CD4-positive, alpha-beta T cell treated with Interleukin-4 for 1 hour (primary cell): ENCODE results near the gene GNB1L.
"Not testable (repeated sequence)": the region's sequence is repeated elsewhere in the genome, so short reads cannot be mapped to it uniquely, and the experiment has no call there.

ENCODE experiments used
- DNase-seq, 2 donors: peaks; one replicate each; pipeline ENCODE4 v3.0.0-alpha.2; 2020 to 2022

GNB1L gene

DNA sequence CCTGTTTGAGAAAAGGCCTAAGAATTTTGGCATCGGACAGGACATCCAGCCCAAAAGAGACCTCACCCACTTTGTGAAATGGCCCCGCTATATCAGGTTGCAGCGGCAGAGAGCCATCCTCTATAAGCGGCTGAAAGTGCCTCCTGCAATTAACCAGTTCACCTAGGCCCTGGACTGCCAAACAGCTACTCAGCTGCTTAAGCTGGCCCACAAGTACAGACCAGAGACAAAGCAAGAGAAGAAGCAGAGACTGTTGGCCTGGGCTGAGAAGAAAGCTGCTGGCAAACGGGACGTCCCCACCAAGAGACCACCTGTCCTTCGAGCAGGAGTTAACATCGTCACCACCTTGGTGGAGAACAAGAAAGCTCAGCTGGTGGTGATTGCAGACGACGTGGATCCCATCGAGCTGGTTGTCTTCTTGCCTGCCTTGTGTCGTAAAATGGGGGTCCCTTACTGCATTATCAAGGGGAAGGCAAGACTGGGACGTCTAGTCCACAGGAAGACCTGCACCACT lies 62.2 kb downstream of the GNB1L start:
- not testable (repeated sequence) for DNase-seq

GRCh38 chr22:19791894-19792293 lies 62.8 kb downstream of the GNB1L start:
- DNase-seq: no peak

- DNase-seq: no peak
These were observed 63.4 kb downstream of the GNB1L start for GRCh38 chr22:19791243-19791642.

- DNase-seq: no peak
These were observed 64.8 kb downstream of the GNB1L start for GRCh38 chr22:19789828-19790227.

DNA sequence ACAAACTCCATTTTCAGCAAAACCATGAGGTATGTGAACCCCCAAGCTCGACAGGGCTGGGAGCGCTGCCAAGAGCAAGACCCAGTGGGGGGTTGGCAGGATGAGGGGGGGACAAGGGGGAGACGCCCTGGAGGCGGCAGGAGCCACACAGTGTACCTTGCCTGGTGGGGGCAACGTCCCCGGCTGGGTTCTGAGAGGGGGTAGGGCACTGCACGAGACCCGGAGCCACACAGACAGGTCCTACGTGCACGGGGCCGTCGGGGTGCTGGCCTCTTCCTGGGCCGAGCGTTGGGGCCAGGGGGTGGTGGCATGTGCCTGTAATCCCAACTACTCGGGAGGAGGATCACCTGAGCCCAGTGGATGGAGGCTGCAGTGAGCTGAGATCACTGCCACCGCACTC lies 65.3 kb downstream of the GNB1L start:
- no peak for DNase-seq

DNA sequence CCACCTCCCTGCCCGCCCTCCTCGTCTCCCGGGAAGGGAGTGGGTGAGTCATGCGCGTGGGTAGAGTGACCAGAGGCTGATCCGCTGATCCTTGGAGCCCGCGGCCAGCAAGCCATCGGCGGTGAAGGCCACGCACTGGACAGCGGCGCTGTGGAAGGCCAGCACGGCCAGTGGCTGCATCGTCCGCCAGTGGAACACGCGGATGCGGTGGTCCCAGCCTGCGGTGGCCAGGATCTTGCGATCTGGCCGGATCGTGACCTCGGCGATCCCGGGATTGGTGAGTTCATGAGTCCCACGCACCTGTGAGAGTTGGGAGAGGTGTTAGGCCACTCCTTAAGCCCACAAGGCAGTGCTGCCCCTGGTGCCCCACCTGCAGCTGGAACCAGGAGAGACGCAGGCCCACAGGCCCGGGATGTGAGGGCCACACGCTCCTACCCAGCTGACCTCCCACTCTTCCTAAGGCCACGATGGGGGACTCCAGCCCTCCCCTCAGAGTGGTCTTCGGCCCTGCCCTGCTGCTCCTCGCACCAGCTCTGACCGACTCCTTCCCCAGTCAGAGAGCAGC lies 65.9 kb downstream of the GNB1L start:
- DNase-seq: no peak

GRCh38 chr22:19787849-19788141 lies 66.9 kb downstream of the GNB1L start:
- DNase-seq: no peak

- DNase-seq: no peak
These were observed 67.5 kb downstream of the GNB1L start for GRCh38 chr22:19786959-19787848.

DNA sequence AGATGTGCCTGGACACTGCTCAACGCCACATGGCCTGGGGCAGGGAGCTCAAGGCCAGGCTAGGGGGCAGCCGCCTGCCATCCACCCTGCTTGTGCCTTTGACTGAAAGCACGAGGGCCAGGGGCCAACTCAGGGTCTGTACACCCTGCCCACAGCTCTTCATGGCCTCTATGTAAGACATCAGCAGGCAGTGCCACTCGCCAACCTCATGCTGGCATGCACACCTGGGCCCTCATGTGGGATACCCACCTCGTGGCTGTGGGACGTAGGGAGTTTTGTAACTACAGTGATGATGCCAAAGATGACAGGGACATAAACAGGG lies 68.4 kb downstream of the GNB1L start:
- no peak for DNase-seq

DNA sequence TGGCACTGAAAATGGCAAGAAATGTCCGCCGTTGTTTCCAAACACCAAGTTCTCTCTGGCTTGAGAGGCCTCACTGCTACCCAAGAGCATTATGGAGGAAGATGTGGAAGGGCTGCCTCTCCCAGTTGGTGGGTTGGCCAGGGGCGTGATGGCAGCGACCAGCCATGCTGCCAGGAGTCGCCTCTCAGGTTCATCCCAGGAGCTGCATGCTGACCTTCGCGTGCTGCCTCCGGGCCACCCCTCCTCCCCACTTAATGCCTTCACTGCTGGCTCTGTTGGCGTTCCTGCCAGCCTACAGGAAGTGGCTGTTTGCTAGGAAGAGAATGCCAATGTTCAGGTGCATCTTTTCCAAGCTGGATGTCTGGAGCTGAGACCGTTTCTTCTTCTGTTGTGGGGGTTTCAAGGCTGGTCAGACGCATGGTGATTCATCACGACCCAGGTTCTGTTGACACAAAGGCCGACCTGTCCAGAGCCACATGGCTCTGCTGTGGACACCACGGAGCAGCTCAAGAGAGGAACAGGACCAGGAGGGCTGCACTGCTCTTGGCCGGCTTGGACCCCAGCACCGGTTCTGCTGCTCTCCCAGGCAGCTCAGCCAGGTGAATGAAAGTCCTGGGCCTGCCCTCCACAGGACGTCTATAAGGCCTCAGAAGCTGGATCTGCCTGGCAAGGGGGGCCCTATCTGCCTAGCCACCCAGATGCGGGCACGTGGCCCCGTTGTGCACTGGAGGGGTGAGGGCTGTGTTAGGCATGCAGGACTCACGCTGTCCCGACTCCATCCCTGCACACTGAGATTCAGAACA lies 69.0 kb downstream of the GNB1L start:
- no peak for DNase-seq

- DNase-seq: no peak
These were observed 70.1 kb downstream of the GNB1L start for GRCh38 chr22:19784384-19785175.

DNA sequence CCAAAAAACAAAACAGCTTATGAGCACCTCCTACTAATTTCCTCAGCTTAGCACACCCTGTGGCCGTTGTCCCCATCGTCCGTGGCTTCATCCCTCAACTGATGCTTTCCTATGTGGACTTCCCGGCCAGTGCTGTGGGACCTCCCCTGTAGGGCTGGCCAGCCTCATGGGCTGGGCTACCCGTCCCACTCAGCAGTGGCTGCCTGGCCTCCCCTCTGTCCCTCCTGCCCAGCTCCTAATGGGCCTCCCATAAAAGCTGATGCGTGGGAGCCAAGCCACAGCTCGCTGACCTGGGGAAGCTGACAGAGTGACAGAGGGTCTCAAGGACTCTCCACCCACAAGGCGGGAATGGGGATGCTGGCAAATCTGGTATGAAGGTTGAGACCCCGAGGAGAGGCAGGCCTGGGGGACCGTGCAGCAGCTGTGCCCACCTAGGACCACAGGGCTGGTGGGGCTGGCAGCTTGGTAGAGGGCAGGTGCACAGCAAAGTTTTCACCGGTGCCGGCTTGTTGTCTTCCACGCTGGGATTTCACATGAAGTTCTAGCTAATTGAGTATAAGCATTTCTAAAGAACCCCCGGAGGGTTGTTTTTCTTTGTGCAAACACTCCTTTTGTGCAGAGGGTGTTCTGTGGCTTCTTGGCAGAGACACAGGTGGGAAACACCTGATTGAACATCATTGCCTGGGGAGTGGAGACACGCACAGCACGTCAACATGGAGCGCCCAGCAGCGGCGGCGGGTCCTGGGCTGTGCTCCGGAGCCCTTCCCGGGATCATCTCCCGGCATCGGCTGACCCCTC lies 70.9 kb downstream of the GNB1L start:
- no peak for DNase-seq

- DNase-seq: no peak
These were observed 72.1 kb downstream of the GNB1L start for GRCh38 chr22:19782533-19782932.

DNA sequence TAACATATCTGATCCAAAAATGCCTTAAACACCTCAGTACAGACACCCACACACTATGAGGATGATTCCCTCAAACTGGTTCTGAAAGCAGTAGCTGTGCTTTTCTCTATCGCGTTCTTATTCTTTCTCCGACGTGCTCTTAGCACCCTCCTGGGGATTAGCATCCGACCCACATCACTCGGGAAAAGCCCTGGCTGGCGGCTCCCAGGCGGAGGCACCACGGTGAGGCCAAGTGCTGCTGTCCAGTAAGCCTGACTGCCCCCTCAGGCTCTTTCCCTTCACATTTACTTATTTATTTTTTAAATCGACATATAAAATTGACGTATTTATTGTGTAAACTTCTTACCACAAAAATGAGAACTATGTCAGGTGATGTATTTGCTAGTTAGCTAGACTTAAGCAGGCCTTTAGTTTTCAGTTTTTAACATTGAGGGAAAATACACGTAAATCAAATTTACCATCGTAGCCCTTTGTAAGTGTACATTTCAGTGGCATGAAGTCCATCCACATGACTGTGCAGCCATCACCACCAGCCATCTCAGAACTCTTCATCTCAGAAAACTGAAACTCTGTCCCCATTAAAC lies 74.9 kb downstream of the GNB1L start:
- DNase-seq: no peak

DNA sequence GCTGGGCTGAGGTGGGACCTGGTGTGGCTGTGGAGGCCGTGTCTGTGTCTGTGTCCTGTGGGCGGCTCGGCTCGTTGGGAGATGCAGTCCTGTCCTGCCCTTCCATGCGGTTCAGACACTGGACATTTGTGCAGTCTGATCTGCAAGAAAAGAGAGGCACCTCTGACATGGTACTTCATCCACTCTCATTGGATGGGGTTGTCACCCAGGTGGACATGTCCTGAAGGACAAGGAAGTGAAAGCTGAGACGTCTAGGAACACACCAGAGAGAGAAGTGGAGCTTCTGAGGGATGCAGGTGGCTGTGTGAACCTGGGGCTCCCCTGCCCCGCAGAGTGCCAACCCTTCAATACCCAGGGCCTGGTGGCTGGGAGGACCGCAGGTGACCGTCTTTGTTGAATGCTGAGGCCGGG lies 75.7 kb downstream of the GNB1L start:
- DNase-seq: no peak

GRCh38 chr22:19777192-19777591 lies 77.5 kb downstream of the GNB1L start:
- DNase-seq: not testable (repeated sequence)

DNA sequence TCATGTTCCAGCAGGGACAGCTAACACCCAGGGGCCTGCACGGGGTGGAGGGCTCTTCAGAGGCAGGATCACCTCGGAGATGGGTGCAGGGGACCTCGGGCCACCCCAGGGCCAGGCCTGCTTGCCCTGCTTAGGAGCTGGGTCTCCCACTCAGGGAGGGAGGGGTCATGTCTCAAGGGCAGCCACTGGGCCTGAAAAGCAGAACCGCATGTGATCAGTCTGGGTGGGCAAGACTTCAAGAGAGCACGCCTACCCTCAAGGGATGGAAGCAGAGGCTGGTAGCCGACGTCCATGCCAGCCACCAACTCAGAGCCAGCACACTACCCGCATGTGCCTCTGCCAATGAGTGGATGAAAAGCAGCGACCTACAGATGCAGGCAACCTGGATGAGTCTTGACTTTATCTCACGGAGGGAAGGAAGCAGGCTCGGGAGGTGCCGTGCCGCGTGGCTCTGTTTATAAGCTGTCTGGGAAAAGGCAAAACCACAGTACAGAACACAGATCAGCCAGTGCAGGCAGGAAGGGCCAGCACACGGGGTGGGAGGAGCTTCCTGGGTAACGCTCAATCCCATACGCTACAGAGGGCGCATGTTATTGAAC lies 78.1 kb downstream of the GNB1L start:
- no peak for DNase-seq

DNA sequence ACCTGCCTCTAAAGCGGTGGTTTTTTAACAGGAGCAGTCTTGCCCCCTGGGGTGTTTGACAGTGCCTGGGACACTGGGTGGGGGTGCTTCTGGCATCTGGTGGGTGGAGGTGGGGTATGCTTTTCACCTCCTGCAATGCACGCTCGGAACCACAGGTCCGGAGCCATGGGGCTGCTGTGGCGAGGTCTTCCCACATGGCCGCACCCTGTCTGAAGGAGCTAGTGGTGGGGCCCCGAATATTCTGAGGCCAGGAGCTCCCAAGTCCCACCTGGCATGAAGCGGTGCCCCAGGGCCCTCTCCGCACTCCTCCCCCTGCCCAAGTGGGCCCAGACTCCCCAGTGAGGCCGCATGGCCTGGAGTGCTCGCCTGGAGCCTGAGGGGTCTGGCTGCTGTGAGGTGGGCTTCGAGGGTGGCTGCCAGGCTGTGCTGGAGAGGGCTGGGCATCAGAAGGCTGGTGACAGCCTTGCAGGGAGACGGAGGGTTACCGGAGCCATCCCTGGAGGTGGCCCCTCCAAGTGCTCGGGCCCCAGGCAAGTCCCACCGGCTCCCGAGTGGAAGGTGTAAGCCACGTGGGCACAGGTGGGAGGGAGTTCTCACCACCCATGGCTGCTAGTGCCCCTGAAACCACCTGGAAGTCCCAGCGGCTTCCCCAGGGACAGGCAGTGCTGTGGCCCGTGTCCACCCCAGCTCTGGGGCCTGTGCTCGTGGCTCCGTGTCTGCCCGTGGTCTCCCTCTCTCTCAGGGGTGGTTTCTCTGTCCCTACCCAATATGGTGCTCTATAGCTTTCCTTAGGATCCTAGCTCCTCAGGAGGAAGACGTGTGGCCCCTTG lies 79.0 kb downstream of the GNB1L start:
- no peak for DNase-seq

DNA sequence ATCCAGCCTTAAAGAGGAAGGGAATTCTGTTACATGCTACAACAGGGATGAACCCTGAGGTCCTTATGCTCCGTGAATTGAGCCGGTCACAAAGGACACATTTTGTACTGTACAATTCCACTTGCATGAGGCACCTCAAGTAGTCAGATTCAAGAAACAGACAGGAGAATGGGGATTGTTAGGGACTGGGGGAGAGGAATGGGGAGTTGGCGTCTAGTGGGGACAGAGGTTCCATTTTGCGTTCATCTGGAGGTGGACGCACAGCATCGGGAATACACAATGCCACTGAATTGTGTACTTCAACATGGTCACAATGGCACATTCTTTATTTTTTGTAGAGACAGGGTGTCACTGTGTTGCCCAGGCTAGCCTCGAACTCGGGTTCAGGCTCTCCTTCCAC lies 80.0 kb downstream of the GNB1L start:
- DNase-seq: no peak

DNA sequence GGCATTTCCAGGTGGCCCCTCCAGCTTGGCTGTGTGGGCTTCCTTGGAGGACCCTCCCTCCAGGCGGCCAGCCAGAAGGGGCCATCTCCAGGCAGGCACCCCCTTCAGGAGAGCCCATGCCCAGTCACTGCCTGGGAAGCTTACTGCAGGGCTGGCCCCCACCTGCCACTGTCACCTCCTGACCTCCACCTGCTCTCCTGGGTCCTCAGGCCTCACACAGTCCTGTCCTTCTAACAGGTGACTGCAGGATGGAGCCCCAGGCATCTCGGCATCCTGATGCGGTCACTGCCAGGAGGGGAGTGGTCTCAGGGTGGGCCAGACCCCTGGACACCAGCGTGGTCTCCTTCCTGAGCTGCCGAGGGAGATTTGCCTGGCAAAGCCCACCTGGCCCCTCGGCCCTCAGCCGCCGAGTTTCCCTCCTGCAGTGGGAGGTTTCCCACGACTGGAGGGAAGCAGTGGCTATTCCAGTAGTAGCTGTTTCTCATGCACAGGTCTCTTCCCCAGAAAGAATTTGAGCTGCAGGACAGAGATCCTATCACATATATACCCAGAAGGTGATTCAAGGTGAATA lies 81.1 kb downstream of the GNB1L start:
- DNase-seq: no peak
